ENCODE measurements around the gene HMGB4.

GRCh38 chr1:33866281-33866680 lies 2.4 kb downstream of the HMGB4 start:
- no peak for TF ChIP-seq KLF16 (IDR thresholded peaks at IDR 0.05)
- no peak for TF ChIP-seq EP300 (IDR thresholded peaks at IDR 0.05; ENCODE audit: low read length)
- no peak for TF ChIP-seq DPF2 (IDR thresholded peaks at IDR 0.05)
- TF ChIP-seq ZKSCAN1 (IDR thresholded peaks at IDR 0.05; ENCODE audit: low read depth, low read length) = no peak

Data from K562 (cell line).